Colon (tissue), 2 donors: ENCODE measurements around the gene LRRFIP2.

Experiments
- FAIRE-seq: peaks from 2 replicates; lab custom pipeline; 2012; peaks lifted over from hg19 to GRCh38; lab: Jason Lieb, UNC
- donor health status: control.
- donor health status: control.

LRRFIP2 gene

DNA sequence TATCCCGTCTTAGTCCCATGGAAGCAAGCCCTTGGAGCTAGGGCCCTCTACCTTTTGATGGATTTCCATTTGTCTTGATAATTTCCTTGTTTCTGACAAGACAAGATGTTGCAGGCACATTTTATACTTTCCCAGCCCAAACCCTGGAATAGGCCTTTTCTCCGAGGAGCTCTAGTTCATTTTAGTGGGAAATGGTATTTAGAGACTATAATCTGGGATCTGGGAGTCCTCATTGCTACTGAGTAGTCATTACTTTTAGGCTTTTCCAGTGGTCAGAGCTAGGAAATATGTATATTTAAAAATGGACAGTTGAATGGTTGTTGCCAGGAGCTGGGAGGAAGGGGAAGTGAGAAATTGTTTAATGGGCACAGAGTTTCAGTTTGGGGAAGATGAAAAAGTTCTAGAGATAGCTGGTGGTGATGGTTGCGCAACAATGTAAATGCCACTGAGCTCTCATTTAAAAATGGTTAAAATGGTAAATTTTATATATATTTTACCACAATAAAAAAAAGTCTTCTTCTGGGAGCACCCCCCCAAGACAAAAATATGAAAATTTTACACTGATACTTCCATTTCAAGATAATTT, 149.5 kb downstream of the LRRFIP2 start:
- FAIRE-seq, result no peak

GRCh38 chr3:37024092-37024491, 150.3 kb downstream of the LRRFIP2 start:
- no peak for FAIRE-seq

DNA sequence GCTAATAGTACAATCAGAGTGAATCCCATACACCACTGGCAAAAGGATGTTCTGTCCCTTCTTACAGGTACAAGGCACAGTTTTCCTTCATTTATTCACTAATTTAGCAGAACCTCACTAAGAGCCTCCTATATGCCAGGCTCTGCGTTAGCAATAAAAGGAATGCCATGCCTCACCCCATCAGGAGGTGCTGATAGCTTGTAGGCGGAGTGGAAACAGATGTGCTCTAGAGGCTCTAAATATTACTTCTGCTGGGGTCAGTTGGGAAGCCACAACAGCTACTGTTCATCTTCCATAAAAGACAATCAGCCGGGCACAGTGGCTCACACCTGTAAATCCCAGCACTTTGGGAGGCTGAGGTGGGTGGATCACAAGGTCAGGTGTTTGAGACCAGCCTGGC, 156.7 kb downstream of the LRRFIP2 start:
- no peak for FAIRE-seq

DNA sequence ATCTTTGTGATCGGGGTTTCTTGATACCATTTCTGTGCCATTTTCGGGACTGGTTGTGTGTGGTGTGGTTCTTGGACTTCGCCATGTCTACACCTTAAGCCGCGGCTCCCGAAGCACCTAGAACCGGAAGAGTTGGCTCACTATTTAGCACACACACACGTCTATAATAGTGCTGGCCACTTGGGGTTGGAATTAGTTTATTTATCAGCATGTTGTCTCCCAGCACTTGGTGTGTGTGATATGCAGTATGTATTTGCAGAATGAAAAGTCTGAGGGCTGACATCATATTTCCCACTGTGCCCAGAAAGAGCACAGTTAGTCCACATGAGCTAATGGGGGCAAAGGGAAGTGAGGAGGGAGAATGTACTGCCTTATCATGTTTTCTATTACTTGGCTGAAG, 157.5 kb downstream of the LRRFIP2 start:
- no peak for FAIRE-seq

GRCh38 chr3:37015642-37016041, 158.7 kb downstream of the LRRFIP2 start:
- no peak for FAIRE-seq

- FAIRE-seq, result no peak
Measured at GRCh38 chr3:37014620-37015019, 159.8 kb downstream of the LRRFIP2 start.
